Upper lobe of right lung (tissue), 1 donor: Measurements from ENCODE around the gene LRIG3. TPM values are rescaled to one million over a fixed set of nuclear protein-coding genes. Genes with fewer than 3 reads are reported as not detected.

Experiments
- ATAC-seq: fragments of 200-7000 bp; cut with Tn5 transposase; one replicate; pipeline ENCODE4 v1.9.1; 2020; ENCODE audit warnings: mild to moderate bottlenecking, moderate library complexity
- DNase-seq: peaks from one replicate; pipeline ENCODE4 v3.0.0-alpha.2; 2020
- H3K27ac ChIP-seq: fragments of 200-600 bp; one replicate; pipeline ENCODE4 v1.8.0; 2022
- H3K27me3 ChIP-seq: fragments of 200-600 bp; one replicate; pipeline ENCODE4 v1.8.0; 2022; ENCODE audit warnings: mild to moderate bottlenecking
- H3K36me3 ChIP-seq: fragments of 200-600 bp; one replicate; pipeline ENCODE4 v1.8.0; 2022
- H3K4me1 ChIP-seq: fragments of 200-600 bp; one replicate; pipeline ENCODE4 v1.8.0; 2022
- H3K4me3 ChIP-seq: fragments of 200-600 bp; one replicate; pipeline ENCODE4 v1.8.0; 2022; ENCODE audit warnings: mild to moderate bottlenecking
- H3K9me3 ChIP-seq: fragments of 200-600 bp; one replicate; pipeline ENCODE4 v1.8.0; 2022
- CTCF ChIP-seq: fragments of 200-600 bp; IDR thresholded peaks from one replicate; pipeline ENCODE4 v1.8.0; 2022; ENCODE audit warnings: antibody characterized with exemption
- intact Hi-C: fragments of 100-400 bp; cut with DNase I; formaldehyde crosslinking; loops from one replicate; pipeline ENCODE4 v1.11.0; 2022
- total RNA-seq: library from RNA; stranded (reverse); fragmentation: NEBNext Ultra II Directional; extraction: Animal tissue kit (Norgen Biotek cat#: 25700); gene quantifications from one replicate; pipeline ENCODE4 v1.2.1, GENCODE V29; 2021
- donor health status: DM: no; HTN: yes; CAD: no; lungs with severe emphysema.

The LRIG3 gene
- total RNA-seq, 1 donor from 2014 or later = 40.5 TPM

GRCh38 chr12:58916921-58917511, 3.3 kb downstream of the LRIG3 start:
- no peak for ATAC-seq
- no peaks in the 10 kb centered on the region for H3K4me1 ChIP-seq
- intact Hi-C loops = no loop called here

DNA sequence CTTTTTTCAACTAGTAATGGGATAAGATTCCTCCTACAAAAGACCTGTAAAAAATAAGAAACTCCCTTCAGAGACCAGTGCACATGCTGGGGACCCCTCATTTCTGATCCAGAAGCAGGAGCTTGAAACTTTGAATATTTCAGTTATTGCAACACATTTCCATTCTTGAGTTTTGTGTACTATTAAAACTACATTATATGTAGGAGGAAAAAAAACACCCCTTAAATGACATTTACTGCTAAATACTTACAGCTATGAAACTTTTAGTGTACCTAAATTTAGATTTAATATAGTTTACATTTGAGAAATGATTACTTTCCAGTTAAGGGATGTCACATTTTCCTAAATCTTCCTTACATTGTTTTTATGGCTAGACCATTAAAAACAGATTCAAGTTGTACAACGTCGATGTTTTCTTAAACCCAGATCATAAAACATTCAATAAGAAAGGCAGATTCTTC, 4.1 kb downstream of the LRIG3 start:
- H3K27me3 ChIP-seq = no peaks in the 10 kb centered on the region
- peak overlapping the region; percentile 38 for H3K27ac ChIP-seq
- no peaks in the 10 kb centered on the region for H3K9me3 ChIP-seq
- peaks cover 16% of the 10 kb centered on the region for H3K36me3 ChIP-seq
- ATAC-seq (no peak), DNase-seq (no peak)
- intact Hi-C loops = no loop called here
- peak overlapping the region; percentile 63 for H3K4me3 ChIP-seq
- no peaks in the 10 kb centered on the region for H3K4me1 ChIP-seq
- no peak for TF ChIP-seq CTCF

More at GRCh38 chr12:58916921-58917511, 3.3 kb downstream of the LRIG3 start:
- peak overlapping the region; percentile 92 for H3K27ac ChIP-seq
- no peak for DNase-seq
- no peaks in the 10 kb centered on the region for H3K9me3 ChIP-seq
- no peaks in the 10 kb centered on the region for H3K27me3 ChIP-seq
- no peak for TF ChIP-seq CTCF
- peak overlapping the region; percentile 63 for H3K4me3 ChIP-seq
- peaks cover 15% of the 10 kb centered on the region for H3K36me3 ChIP-seq

DNA sequence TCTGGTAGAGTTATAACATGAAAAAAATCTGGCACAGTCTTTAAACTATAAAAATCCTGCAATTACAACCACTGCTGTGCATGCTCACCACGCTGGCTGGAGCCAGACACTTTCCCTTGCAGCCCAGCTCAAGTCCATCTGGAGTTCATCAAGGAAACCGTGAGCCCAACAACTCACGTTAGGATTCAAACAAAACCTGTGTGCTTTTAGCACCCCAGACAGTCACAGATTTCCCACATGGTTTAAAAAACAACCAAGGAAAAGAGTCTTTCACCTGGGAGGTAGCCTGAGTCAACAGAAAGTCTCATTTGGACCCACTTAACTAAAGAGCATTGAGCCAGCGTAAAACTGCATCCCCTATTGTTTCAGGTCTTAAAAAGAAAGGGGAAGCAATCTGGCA, 4.7 kb downstream of the LRIG3 start:
- Histone ChIP-seq H3K9me3 (no peaks in the 10 kb centered on the region), H3K27ac (peak overlapping the region; percentile 38), H3K4me1 (no peaks in the 10 kb centered on the region), H3K4me3 (peak overlapping the region; percentile 63), H3K36me3 (peaks cover 22% of the 10 kb centered on the region), H3K27me3 (no peaks in the 10 kb centered on the region)
- no peak for TF ChIP-seq CTCF
- intact Hi-C loops = no loop called here
- ATAC-seq (no peak), DNase-seq (no peak)

- Histone ChIP-seq H3K9me3 (no peaks in the 10 kb centered on the region), H3K27ac (no peak overlapping the region), H3K4me1 (no peaks in the 10 kb centered on the region), H3K36me3 (peaks cover 22% of the 10 kb centered on the region), H3K4me3 (peak overlapping the region; percentile 63), H3K27me3 (no peaks in the 10 kb centered on the region)
- ATAC-seq (no peak), DNase-seq (no peak)
- intact Hi-C loops = no loop called here
- TF ChIP-seq CTCF = no peak
These were observed 5.3 kb downstream of the LRIG3 start for GRCh38 chr12:58915037-58915436.

GRCh38 chr12:58914457-58914856, 5.8 kb downstream of the LRIG3 start:
- no peak for TF ChIP-seq CTCF
- Histone ChIP-seq H3K36me3 (peaks cover 22% of the 10 kb centered on the region), H3K9me3 (no peaks in the 10 kb centered on the region), H3K4me3 (no peak overlapping the region), H3K27ac (no peak overlapping the region), H3K27me3 (no peaks in the 10 kb centered on the region), H3K4me1 (no peaks in the 10 kb centered on the region)
- DNase-seq = no peak
- ATAC-seq = no peak
- intact Hi-C loops = no loop called here

GRCh38 chr12:58907391-58907790, 12.9 kb downstream of the LRIG3 start:
- no peaks in the 10 kb centered on the region for H3K4me1 ChIP-seq
- no peak overlapping the region for H3K4me3 ChIP-seq
- H3K27me3 ChIP-seq = no peaks in the 10 kb centered on the region
- DNase-seq (no peak), ATAC-seq (no peak)
- no peaks in the 10 kb centered on the region for H3K9me3 ChIP-seq
- no peak overlapping the region for H3K27ac ChIP-seq
- intact Hi-C loops = no loop called here
- TF ChIP-seq CTCF = no peak
- peaks cover 28% of the 10 kb centered on the region for H3K36me3 ChIP-seq
